Ovary (tissue), 9 donors: ENCODE results near the gene SDCCAG8. TPM values are rescaled to one million over a fixed set of nuclear protein-coding genes. Genes with fewer than 3 reads are reported as not detected.

Experiments used
- DNase-seq, 5 donors: peaks; one replicate each; pipeline ENCODE4 v3.0.0-alpha.2; 2019 to 2020
- H3K27ac ChIP-seq, 2 donors: fragments of 200-600 bp; one replicate each; pipeline versions ENCODE4 v1.5.1 to v1.8.0; 2019 to 2022
- H3K27me3 ChIP-seq: fragments of 200-600 bp; one replicate; pipeline ENCODE4 v1.8.0; 2022
- H3K36me3 ChIP-seq: fragments of 200-600 bp; sonication (generic); one replicate; pipeline ENCODE4 v1.5.1; 2019
- H3K4me1 ChIP-seq: one replicate; pipeline ENCODE4 v1.8.1; 2013; ENCODE audit warnings: mild to moderate bottlenecking, moderate library complexity; ENCODE audit not compliant: insufficient read depth
- H3K4me3 ChIP-seq: fragments of 200-600 bp; sonication (generic); one replicate; pipeline ENCODE4 v1.5.1; 2017
- H3K9me3 ChIP-seq, 2 donors: fragments of 200-600 bp in 1 of 2; sonication (generic) in 1 of 2; one replicate each; pipeline versions ENCODE4 v1.5.1 to v1.8.1; 2013 to 2019; ENCODE audit warnings: mild to moderate bottlenecking in 1 of 2, moderate library complexity in 1 of 2
- EP300 ChIP-seq: sonication (generic); formaldehyde crosslinking; IDR thresholded peaks from one replicate; pipeline ENCODE4 v1.6.1; 2017; ENCODE audit warnings: antibody characterized with exemption
- POLR2A ChIP-seq: fragments of 450-650 bp; IDR thresholded peaks from one replicate; pipeline ENCODE4 v1.6.1; 2017; ENCODE audit warnings: antibody characterized with exemption, mild to moderate bottlenecking, moderate library complexity
- WGBS, 3 donors: extraction: QIAGEN DNeasy Blood & Tissue Kit in 1 of 3; methylation state at CpG; one replicate each; pipeline versions ENCODE4 v1.1.5 to v1.1.7; 2013 to 2017; 5-methylcytosine and 5-hydroxymethylcytosine counted together
- intact Hi-C, 4 donors: fragments of 100-400 bp; cut with DNase I; formaldehyde crosslinking; loops; one replicate each; pipeline versions ENCODE4 v1.11.0 to v1.15.1; 2022 to 2023
- polyA plus RNA-seq, 2 donors: library from polyadenylated mRNA; stranded (reverse); fragments of 200-250 nt in 1 of 2; fragments of 350-450 nt in 1 of 2; fragmentation: Illumina TruSeq in 1 of 2; extraction: RNeasy Lipid Tissue Mini Kit (QIAGEN cat#74804) in 1 of 2; gene quantifications; one replicate each; pipeline ENCODE4 v1.2.3, GENCODE V29; 2013 to 2014
- total RNA-seq, 7 donors: library from RNA; depleted of rRNA in 2 of 7; stranded (reverse); fragments of >200 nt in 2 of 7; fragmentation: NEBNext Ultra II Directional in 3 of 7; extraction: Animal tissue kit (Norgen Biotek cat#: 25700) in 3 of 7; gene quantifications; one replicate each; pipeline versions ENCODE4 v1.1.0 to v1.2.4, GENCODE V29; 2016 to 2023
- TF ChIP-seq, protein P1 (sequence below), 3 donors: fragments of 450-650 bp in 2 of 3; fragments of 200-600 bp in 1 of 3; IDR thresholded peaks; one replicate each; pipeline versions ENCODE4 v1.5.1 to v1.8.0; 2016 to 2022; ENCODE audit warnings: antibody characterized with exemption in 3 of 3, mild to moderate bottlenecking in 1 of 3
- donor health status: DM: no; HTN: no; CAD: no; lungs with moderate emphysema.
- donor health status: DM: no; HTN: no; CAD: no.
- donor health status: Bipolar disorder and iron deficiency.
- donor health status: DM: yes; HTN: yes; CAD: no.
- donor health status: DM: no; HTN: no; CAD: no.
- donor health status: DM: yes; HTN: yes; CAD: no.

SDCCAG8 gene
- total and polyA plus RNA-seq, 9 donors, result 19.8 to 45.9 (median 30.6) TPM

DNA sequence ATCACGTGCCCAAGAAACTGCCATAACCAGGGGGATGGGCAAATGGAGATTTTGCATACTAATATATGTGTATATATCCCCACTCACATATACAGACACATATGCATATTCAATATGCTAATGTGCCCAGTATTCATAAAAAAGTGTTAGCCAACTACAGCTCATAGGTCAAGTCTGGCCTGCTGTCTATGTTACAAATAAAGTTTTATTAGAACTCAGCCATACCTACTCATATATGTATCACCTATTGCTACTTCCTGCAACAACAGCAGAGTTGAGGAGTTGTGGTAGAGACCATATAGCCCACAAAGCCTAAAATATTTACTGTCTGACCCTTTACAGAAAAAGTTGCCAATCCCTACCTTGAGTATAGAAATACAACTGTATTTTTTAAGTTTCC is 93.3 kb downstream of the SDCCAG8 start:
- WGBS, 3 donors, result 98 to 100% (median 100%) methylated on average over 1 of the region's 1 CpG
- Histone ChIP-seq H3K36me3 (no peaks in the 10 kb centered on the region), H3K27me3 (no peaks in the 10 kb centered on the region), H3K4me3 (no peak overlapping the region), H3K27ac (no peak overlapping the region), H3K9me3 (no peaks in the 10 kb centered on the region), H3K4me1 (no peaks in the 10 kb centered on the region)
- intact Hi-C loops, result loop anchor here in 3 of 4 donors (10.0 kb wide), 2 partner anchors 396 to 926 kb away; no protein-coding TSS in a partner anchor
- DNase-seq, result no peak
- TF ChIP-seq EP300, result no peak

DNA sequence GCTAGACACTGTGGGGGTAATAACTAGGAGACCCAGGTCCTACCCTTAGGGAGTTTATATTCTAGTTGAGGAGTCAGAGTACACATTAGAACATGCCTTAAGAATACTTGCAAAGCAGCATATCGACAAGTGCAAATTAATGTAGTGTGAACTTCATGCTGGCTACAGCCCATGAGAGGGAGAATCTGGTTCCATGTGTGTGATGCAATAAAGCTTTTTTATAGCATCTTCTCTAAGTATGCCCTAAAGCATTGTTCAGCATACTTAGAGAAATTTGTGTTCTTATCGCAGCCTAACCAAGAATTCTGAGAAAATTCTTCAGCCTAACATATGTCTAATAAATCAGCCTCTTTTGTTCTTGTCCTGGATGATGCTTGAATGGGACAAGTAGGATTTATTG is 95.5 kb downstream of the SDCCAG8 start:
- DNase-seq, result no peak
- WGBS, 3 donors, result 94 to 100% (median 96%) methylated on average over 2 of the region's 2 CpGs
- Histone ChIP-seq H3K36me3 (no peaks in the 10 kb centered on the region), H3K27me3 (no peaks in the 10 kb centered on the region), H3K9me3 (no peaks in the 10 kb centered on the region), H3K4me1 (no peaks in the 10 kb centered on the region), H3K4me3 (no peak overlapping the region), H3K27ac (no peak overlapping the region)
- no peak for TF ChIP-seq POLR2A
- TF ChIP-seq, protein P1, sequence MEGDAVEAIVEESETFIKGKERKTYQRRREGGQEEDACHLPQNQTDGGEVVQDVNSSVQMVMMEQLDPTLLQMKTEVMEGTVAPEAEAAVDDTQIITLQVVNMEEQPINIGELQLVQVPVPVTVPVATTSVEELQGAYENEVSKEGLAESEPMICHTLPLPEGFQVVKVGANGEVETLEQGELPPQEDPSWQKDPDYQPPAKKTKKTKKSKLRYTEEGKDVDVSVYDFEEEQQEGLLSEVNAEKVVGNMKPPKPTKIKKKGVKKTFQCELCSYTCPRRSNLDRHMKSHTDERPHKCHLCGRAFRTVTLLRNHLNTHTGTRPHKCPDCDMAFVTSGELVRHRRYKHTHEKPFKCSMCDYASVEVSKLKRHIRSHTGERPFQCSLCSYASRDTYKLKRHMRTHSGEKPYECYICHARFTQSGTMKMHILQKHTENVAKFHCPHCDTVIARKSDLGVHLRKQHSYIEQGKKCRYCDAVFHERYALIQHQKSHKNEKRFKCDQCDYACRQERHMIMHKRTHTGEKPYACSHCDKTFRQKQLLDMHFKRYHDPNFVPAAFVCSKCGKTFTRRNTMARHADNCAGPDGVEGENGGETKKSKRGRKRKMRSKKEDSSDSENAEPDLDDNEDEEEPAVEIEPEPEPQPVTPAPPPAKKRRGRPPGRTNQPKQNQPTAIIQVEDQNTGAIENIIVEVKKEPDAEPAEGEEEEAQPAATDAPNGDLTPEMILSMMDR (IDR thresholded peaks at IDR 0.05), result no peak
- TF ChIP-seq EP300, result no peak
- intact Hi-C loops, result no loop called here

DNA sequence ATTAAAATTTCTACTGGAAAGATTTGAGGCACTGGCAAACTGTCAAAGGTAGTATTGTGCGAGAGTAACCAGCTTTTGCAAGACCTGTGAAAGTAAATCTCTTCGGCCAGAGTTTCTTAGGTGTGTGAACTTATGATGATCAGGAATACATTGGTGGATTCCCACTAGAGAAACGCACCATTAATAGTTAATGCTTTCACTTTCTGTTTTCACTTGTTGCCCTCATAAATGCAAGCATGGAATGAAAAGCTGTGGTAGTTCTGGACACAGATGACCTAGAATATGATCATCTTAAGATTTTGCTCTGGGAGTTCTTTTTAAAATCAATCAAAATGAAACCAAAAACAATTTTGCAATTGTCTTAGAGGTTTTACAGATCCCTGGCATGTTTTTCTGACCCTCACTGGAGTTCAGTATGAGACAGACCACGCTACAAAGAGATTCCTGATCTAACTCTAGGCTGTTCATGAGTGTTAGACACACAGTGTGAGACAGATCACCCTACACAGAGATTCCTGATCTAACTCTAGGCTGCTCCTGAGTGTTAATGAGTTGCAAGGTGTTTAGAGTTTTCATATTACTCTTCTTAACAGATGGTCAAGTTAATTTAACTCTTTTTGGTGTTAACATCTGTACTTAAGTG is 98.8 kb downstream of the SDCCAG8 start:
- Histone ChIP-seq H3K4me3 (peak overlapping the region; percentile 15), H3K27me3 (no peaks in the 10 kb centered on the region), H3K4me1 (no peaks in the 10 kb centered on the region), H3K9me3 (no peaks in the 10 kb centered on the region), H3K27ac (peak overlapping the region in 1 of 2 donors; percentile 48), H3K36me3 (no peaks in the 10 kb centered on the region)
- no peak for DNase-seq
- TF ChIP-seq, protein P1 (IDR thresholded peaks at IDR 0.05), result no peak
- TF ChIP-seq POLR2A (no peak), EP300 (no peak)
- intact Hi-C loops, result no loop called here
- WGBS, 3 donors, result 5 to 11% (median 6%) methylated on average over 4 of the region's 4 CpGs

DNA sequence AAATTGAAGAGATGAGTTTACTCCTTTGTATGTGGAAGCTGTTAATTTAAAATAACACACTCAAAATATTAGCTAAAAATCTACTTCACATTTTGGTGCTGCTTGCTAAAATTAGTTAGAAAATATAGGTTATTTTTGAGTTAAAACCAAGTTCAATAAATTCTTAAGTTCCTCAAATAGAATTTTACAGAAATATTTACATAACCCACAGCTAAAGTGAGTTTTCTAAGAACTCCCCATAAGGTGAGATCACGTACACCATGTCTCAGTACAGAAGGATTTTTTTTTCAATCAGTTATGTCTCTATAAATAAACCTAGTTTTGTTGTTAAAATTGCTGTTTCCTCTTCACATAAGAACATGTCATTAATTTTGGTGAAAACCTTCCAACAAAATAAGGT is 108.0 kb downstream of the SDCCAG8 start:
- no peaks in the 10 kb centered on the region for H3K9me3 ChIP-seq
- no peak overlapping the region for H3K4me3 ChIP-seq
- H3K27me3 ChIP-seq, result no peaks in the 10 kb centered on the region
- TF ChIP-seq EP300 (no peak), POLR2A (no peak)
- TF ChIP-seq, protein P1 (IDR thresholded peaks at IDR 0.05), result no peak
- H3K4me1 ChIP-seq, result no peaks in the 10 kb centered on the region
- no peaks in the 10 kb centered on the region for H3K36me3 ChIP-seq
- intact Hi-C loops, result no loop called here
- no peak overlapping the region for H3K27ac ChIP-seq
- WGBS, 3 donors, result 94 to 96% (median 95%) methylated on average over 1 of the region's 1 CpG
- DNase-seq, result no peak

DNA sequence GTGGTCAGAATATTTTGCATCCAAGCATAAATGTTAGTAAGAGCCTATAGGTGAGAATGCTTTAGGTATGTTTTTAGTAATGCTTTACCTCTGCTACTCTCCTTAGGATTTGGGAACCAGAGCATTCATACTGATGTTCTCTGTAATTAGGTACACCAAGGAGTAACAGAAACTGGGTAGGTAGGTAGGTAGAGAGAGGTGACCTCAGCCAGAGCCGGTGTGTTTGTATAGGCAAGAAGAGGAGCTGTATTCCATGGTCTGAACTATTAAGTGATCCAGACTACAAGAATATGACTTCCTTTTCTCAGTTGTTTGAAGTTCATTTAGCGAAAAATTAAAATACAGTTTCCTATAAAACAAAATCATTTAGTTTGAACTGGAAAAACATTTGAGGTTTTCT is 108.5 kb downstream of the SDCCAG8 start:
- TF ChIP-seq, protein P1 (IDR thresholded peaks at IDR 0.05), result no peak
- TF ChIP-seq POLR2A (no peak), EP300 (no peak)
- 92 to 94% (median 93%) methylated on average over 2 of the region's 2 CpGs for WGBS, 3 donors
- Histone ChIP-seq H3K36me3 (no peaks in the 10 kb centered on the region), H3K27me3 (no peaks in the 10 kb centered on the region), H3K9me3 (no peaks in the 10 kb centered on the region), H3K4me3 (no peak overlapping the region), H3K4me1 (no peaks in the 10 kb centered on the region), H3K27ac (no peak overlapping the region)
- intact Hi-C loops, result no loop called here
- DNase-seq, result no peak
